ENCODE measurements around the gene CLEC16A. TPM values are rescaled to one million over a fixed set of nuclear protein-coding genes. Genes with fewer than 3 reads are reported as not detected.

Gene CLEC16A
- total RNA-seq, 1 experiment from 2014 or later, result 13.1 TPM

GRCh38 chr16:11155284-11155806, 211.0 kb downstream of the CLEC16A start:
- H3K27me3 ChIP-seq, result no peaks in the 10 kb centered on the region

GRCh38 chr16:11156401-11156800, 212.0 kb downstream of the CLEC16A start:
- Histone ChIP-seq H3K36me3 (no peaks in the 10 kb centered on the region), H3K27ac (no peak overlapping the region), H3K9me3 (replicated peaks) (no peaks in the 10 kb centered on the region), H3K27me3 (no peaks in the 10 kb centered on the region), H3K4me1 (peaks cover 12% of the 10 kb centered on the region), H3K4me3 (no peak overlapping the region)
- no peak for DNase-seq

More at GRCh38 chr16:11155284-11155806, 211.0 kb downstream of the CLEC16A start:
- H3K27ac ChIP-seq, result no peak overlapping the region
- no peaks in the 10 kb centered on the region for H3K9me3 ChIP-seq (replicated peaks)
- no peak for DNase-seq
- H3K4me3 ChIP-seq, result no peak overlapping the region
- no peaks in the 10 kb centered on the region for H3K36me3 ChIP-seq
- H3K4me1 ChIP-seq, result peaks cover 23% of the 10 kb centered on the region

- Histone ChIP-seq H3K36me3 (no peaks in the 10 kb centered on the region), H3K27me3 (no peaks in the 10 kb centered on the region), H3K9me3 (replicated peaks) (no peaks in the 10 kb centered on the region)
These were observed 212.8 kb downstream of the CLEC16A start for GRCh38 chr16:11157143-11157542.

GRCh38 chr16:11158018-11158417, 213.7 kb downstream of the CLEC16A start:
- no peaks in the 10 kb centered on the region for H3K4me1 ChIP-seq
- H3K36me3 ChIP-seq, result no peaks in the 10 kb centered on the region
- H3K27ac ChIP-seq, result no peak overlapping the region
- H3K4me3 ChIP-seq, result no peak overlapping the region
- H3K9me3 ChIP-seq (replicated peaks), result no peaks in the 10 kb centered on the region
- no peaks in the 10 kb centered on the region for H3K27me3 ChIP-seq
- DNase-seq, result no peak

More at GRCh38 chr16:11157143-11157542, 212.8 kb downstream of the CLEC16A start:
- no peak overlapping the region for H3K27ac ChIP-seq
- no peak overlapping the region for H3K4me3 ChIP-seq
- DNase-seq, result no peak
- H3K4me1 ChIP-seq, result peaks cover 6% of the 10 kb centered on the region

- Histone ChIP-seq H3K9me3 (replicated peaks) (no peaks in the 10 kb centered on the region), H3K27ac (no peak overlapping the region), H3K36me3 (no peaks in the 10 kb centered on the region), H3K27me3 (no peaks in the 10 kb centered on the region), H3K4me3 (no peak overlapping the region), H3K4me1 (no peaks in the 10 kb centered on the region)
- DNase-seq, result no peak
These were observed 214.9 kb downstream of the CLEC16A start for GRCh38 chr16:11159282-11159681.

- Histone ChIP-seq H3K27ac (no peak overlapping the region), H3K4me3 (no peak overlapping the region), H3K27me3 (no peaks in the 10 kb centered on the region), H3K4me1 (no peaks in the 10 kb centered on the region), H3K36me3 (no peaks in the 10 kb centered on the region), H3K9me3 (replicated peaks) (no peaks in the 10 kb centered on the region)
- no peak for DNase-seq
These were observed 216.3 kb downstream of the CLEC16A start for GRCh38 chr16:11160676-11161115.

- Histone ChIP-seq H3K36me3 (no peaks in the 10 kb centered on the region), H3K9me3 (replicated peaks) (no peaks in the 10 kb centered on the region), H3K4me1 (no peaks in the 10 kb centered on the region), H3K4me3 (no peak overlapping the region), H3K27ac (no peak overlapping the region), H3K27me3 (no peaks in the 10 kb centered on the region)
- no peak for DNase-seq
These were observed 217.1 kb downstream of the CLEC16A start for GRCh38 chr16:11161439-11161838.

GRCh38 chr16:11161974-11162373, 217.6 kb downstream of the CLEC16A start:
- no peaks in the 10 kb centered on the region for H3K36me3 ChIP-seq
- H3K4me3 ChIP-seq, result no peak overlapping the region
- no peaks in the 10 kb centered on the region for H3K27me3 ChIP-seq
- no peak overlapping the region for H3K27ac ChIP-seq
- no peak for DNase-seq
- H3K9me3 ChIP-seq (replicated peaks), result no peaks in the 10 kb centered on the region
- H3K4me1 ChIP-seq, result no peaks in the 10 kb centered on the region

- Histone ChIP-seq H3K4me1 (no peaks in the 10 kb centered on the region), H3K27me3 (no peaks in the 10 kb centered on the region), H3K27ac (no peak overlapping the region), H3K36me3 (no peaks in the 10 kb centered on the region), H3K4me3 (no peak overlapping the region), H3K9me3 (replicated peaks) (no peaks in the 10 kb centered on the region)
- DNase-seq, result no peak
These were observed 218.4 kb downstream of the CLEC16A start for GRCh38 chr16:11162586-11163268.

- H3K4me1 ChIP-seq, result no peaks in the 10 kb centered on the region
- no peak overlapping the region for H3K4me3 ChIP-seq
- no peaks in the 10 kb centered on the region for H3K36me3 ChIP-seq
- no peaks in the 10 kb centered on the region for H3K9me3 ChIP-seq (replicated peaks)
- no peak for DNase-seq
- H3K27ac ChIP-seq, result no peak overlapping the region
- no peaks in the 10 kb centered on the region for H3K27me3 ChIP-seq
These were observed 219.4 kb downstream of the CLEC16A start for GRCh38 chr16:11163761-11164261.

- H3K27me3 ChIP-seq, result no peaks in the 10 kb centered on the region
- DNase-seq, result no peak
- H3K4me3 ChIP-seq, result no peak overlapping the region
- H3K36me3 ChIP-seq, result no peaks in the 10 kb centered on the region
- no peak overlapping the region for H3K27ac ChIP-seq
- no peaks in the 10 kb centered on the region for H3K9me3 ChIP-seq (replicated peaks)
- H3K4me1 ChIP-seq, result no peaks in the 10 kb centered on the region
These were observed 220.3 kb downstream of the CLEC16A start for GRCh38 chr16:11164482-11165270.

- Histone ChIP-seq H3K27me3 (no peaks in the 10 kb centered on the region), H3K36me3 (no peaks in the 10 kb centered on the region), H3K4me3 (no peak overlapping the region), H3K4me1 (no peaks in the 10 kb centered on the region), H3K27ac (no peak overlapping the region), H3K9me3 (replicated peaks) (no peaks in the 10 kb centered on the region)
- no peak for DNase-seq
These were observed 221.0 kb downstream of the CLEC16A start for GRCh38 chr16:11165349-11165748.

- Histone ChIP-seq H3K4me1 (no peaks in the 10 kb centered on the region), H3K27ac (no peak overlapping the region), H3K36me3 (no peaks in the 10 kb centered on the region), H3K4me3 (no peak overlapping the region), H3K9me3 (replicated peaks) (no peaks in the 10 kb centered on the region), H3K27me3 (no peaks in the 10 kb centered on the region)
- DNase-seq, result no peak
These were observed 221.7 kb downstream of the CLEC16A start for GRCh38 chr16:11165894-11166665.

GRCh38 chr16:11167581-11167980, 223.2 kb downstream of the CLEC16A start:
- Histone ChIP-seq H3K9me3 (replicated peaks) (no peaks in the 10 kb centered on the region), H3K4me3 (no peak overlapping the region), H3K4me1 (no peaks in the 10 kb centered on the region), H3K27ac (no peak overlapping the region), H3K27me3 (no peaks in the 10 kb centered on the region), H3K36me3 (no peaks in the 10 kb centered on the region)
- DNase-seq, result no peak

Data from SJCRH30 (cell line).